ENCODE results near the gene AKAP8. TPM values are rescaled to one million over a fixed set of nuclear protein-coding genes. Genes with fewer than 3 reads are reported as not detected.

AKAP8 gene
- total RNA-seq, 2 experiments from 2014 or later = 47.6 to 48.2 TPM

DNA sequence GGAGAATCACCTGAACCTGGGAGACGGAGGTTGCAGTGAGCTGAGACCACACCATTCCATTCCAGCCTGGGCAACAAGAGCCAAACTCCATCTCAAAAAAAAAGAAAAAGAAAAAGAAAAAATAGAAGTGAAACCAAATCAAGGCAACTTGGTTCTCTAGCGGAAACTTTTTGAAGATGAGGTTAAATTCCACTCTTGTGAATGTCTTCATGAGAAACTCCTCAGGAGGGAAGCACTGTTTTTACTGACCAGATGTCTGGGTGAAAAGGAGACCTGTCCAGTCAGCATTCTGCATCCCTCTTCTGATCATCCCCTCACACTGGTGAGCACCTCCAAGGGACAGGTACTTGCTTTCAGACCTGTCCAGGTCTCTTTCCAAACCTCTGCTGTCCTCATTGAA is 63.1 kb downstream of the AKAP8 start:
- no peak for ATAC-seq
- H3K4me1 Mint-ChIP-seq (ENCODE audit: low read depth) = peaks cover 82% of the 10 kb centered on the region

DNA sequence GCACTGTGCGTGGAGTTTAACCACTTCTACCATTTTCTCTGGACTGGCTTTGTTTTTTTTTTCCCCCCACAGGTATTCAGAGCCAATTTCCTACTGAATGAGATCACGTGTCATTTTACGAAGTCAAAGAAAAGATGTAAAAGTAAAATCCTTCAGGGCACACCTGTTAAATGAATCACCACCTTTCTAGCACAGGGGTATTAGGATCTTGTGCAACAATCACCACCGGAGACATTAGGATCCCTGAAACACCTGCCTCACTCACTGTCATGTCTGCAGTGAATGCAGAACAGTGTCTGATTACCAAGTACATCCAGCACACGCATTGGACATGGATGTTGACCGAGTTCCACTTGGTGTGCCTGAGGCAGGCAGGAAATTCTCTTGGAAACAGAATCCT is 64.5 kb downstream of the AKAP8 start:
- TF ChIP-seq, protein P1, sequence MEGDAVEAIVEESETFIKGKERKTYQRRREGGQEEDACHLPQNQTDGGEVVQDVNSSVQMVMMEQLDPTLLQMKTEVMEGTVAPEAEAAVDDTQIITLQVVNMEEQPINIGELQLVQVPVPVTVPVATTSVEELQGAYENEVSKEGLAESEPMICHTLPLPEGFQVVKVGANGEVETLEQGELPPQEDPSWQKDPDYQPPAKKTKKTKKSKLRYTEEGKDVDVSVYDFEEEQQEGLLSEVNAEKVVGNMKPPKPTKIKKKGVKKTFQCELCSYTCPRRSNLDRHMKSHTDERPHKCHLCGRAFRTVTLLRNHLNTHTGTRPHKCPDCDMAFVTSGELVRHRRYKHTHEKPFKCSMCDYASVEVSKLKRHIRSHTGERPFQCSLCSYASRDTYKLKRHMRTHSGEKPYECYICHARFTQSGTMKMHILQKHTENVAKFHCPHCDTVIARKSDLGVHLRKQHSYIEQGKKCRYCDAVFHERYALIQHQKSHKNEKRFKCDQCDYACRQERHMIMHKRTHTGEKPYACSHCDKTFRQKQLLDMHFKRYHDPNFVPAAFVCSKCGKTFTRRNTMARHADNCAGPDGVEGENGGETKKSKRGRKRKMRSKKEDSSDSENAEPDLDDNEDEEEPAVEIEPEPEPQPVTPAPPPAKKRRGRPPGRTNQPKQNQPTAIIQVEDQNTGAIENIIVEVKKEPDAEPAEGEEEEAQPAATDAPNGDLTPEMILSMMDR (IDR thresholded peaks at IDR 0.05) = no peak
- Mint-ChIP-seq H3K4me1 (ENCODE audit: low read depth) (peaks cover 76% of the 10 kb centered on the region), H3K9me3 (no peaks in the 10 kb centered on the region), H3K36me3 (ENCODE audit: low read depth) (peaks cover 25% of the 10 kb centered on the region), H3K27ac (peak overlapping the region; percentile 60), H3K4me3 (no peak overlapping the region), H3K27me3 (no peaks in the 10 kb centered on the region)
- CTCF ChIA-PET = interaction anchor here (1.0 kb wide), 1 partner anchor 10 kb away, joined by 3 read pairs; no protein-coding TSS in a partner anchor
- POLR2A ChIA-PET = interaction anchor here (0.6 to 0.8 kb wide), 2 partner anchors 10 to 17 kb away, joined by 3 read pairs; no protein-coding TSS in a partner anchor
- no peak for DNase-seq
- intact Hi-C loops (cut with micrococcal nuclease) = no loop called here
- no peak for ATAC-seq

More for the DNA sequence above, 63.1 kb downstream of the AKAP8 start:
- peaks cover 23% of the 10 kb centered on the region for H3K36me3 Mint-ChIP-seq (ENCODE audit: low read depth)
- TF ChIP-seq, protein P1 (IDR thresholded peaks at IDR 0.05) = no peak
- DNase-seq = no peak
- no peaks in the 10 kb centered on the region for H3K9me3 Mint-ChIP-seq
- peak overlapping the region; percentile 27 for H3K4me3 Mint-ChIP-seq
- no peaks in the 10 kb centered on the region for H3K27me3 Mint-ChIP-seq
- ChIA-PET POLR2A (interaction anchor here (0.7 to 2.7 kb wide), 6 partner anchors 11 to 62 kb away, joined by 3 to 14 read pairs (median 3); partner anchors contain the start of gene BRD4), CTCF (interaction anchor here (1.2 to 1.5 kb wide), 3 partner anchors 11 to 28 kb away, joined by 3 to 6 read pairs (median 4); no protein-coding TSS in a partner anchor)
- H3K27ac Mint-ChIP-seq = peak overlapping the region; percentile 76
- intact Hi-C loops (cut with micrococcal nuclease) = no loop called here

DNA sequence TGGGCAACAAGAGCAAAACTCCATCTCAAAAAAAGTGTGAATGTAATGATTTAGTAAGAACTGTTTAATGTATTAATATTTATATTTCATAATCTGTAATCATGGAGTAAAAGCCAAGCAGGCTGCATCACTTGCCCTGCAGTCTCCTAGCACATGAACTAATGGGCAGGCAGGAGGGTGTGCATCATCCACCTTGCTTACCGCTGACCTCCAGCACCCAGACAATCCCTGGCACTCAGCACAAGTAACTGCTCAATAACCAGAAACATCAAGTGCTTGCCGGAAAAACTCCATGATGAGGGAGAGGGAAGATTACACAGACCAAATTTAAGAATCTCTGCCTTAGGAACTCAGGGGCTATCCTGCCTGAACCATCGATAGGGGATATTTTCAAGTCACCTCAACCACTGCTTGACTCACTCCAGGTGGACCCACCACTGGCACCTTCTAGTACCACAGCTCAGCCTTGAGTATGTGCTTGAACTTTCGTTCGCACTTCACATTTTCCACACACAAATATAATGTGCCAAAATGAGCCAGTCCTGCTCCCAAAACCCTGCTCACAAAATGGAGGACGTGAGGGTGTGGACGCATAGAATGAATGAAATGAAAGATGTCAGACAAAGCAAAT is 65.8 kb downstream of the AKAP8 start:
- Mint-ChIP-seq H3K27ac (peak overlapping the region; percentile 60), H3K9me3 (no peaks in the 10 kb centered on the region)
- CTCF ChIA-PET = interaction anchor here (1.8 kb wide), 1 partner anchor 10 kb away, joined by 5 read pairs; no protein-coding TSS in a partner anchor

DNA sequence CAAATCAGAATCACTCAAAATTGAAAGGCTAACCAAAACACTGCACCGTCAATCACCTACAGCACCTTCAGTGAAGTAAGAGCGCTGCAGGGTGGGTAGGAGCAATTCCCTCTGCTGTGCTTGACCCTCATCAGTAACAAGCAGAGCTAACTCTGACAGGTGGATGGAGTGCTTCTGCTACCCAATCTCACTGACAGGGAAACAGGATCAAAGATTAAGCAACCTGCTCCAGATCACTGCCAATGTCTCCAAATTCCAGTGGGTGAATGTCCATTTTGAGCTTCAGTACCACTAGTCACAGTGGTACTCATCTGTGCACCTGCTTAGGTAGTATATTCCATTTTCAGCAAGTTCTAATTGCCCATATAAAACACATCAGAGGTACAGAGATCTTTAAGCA is 72.4 kb downstream of the AKAP8 start:
- Mint-ChIP-seq H3K27me3 (no peaks in the 10 kb centered on the region), H3K4me3 (no peak overlapping the region), H3K27ac (peak overlapping the region; percentile 66), H3K9me3 (no peaks in the 10 kb centered on the region), H3K4me1 (ENCODE audit: low read depth) (peaks cover 68% of the 10 kb centered on the region), H3K36me3 (ENCODE audit: low read depth) (peaks cover 14% of the 10 kb centered on the region)
- intact Hi-C loops (cut with micrococcal nuclease) = no loop called here
- DNase-seq (no peak), ATAC-seq (no peak)
- TF ChIP-seq, protein P1 (IDR thresholded peaks at IDR 0.05) = no peak
- ChIA-PET POLR2A (interaction anchor here (1.9 kb wide), 1 partner anchor 26 kb away, joined by 6 read pairs; no protein-coding TSS in a partner anchor), CTCF (no interaction called here)

More for the DNA sequence above, 65.8 kb downstream of the AKAP8 start:
- intact Hi-C loops (cut with micrococcal nuclease) = no loop called here
- H3K4me3 Mint-ChIP-seq = no peak overlapping the region
- TF ChIP-seq, protein P1 (IDR thresholded peaks at IDR 0.05) = no peak
- DNase-seq (no peak), ATAC-seq (no peak)
- peaks cover 24% of the 10 kb centered on the region for H3K36me3 Mint-ChIP-seq (ENCODE audit: low read depth)
- H3K27me3 Mint-ChIP-seq = no peaks in the 10 kb centered on the region
- POLR2A ChIA-PET = no interaction called here
- peaks cover 74% of the 10 kb centered on the region for H3K4me1 Mint-ChIP-seq (ENCODE audit: low read depth)
